H9 (cell line): ENCODE measurements around the gene TMEM86A. TPM values are rescaled to one million over a fixed set of nuclear protein-coding genes. Genes with fewer than 3 reads are reported as not detected.

ENCODE experiments used
- DNase-seq: peaks from one replicate; pipeline ENCODE4 v3.0.0-alpha.2; 2017
- H2AFZ ChIP-seq: one replicate; pipeline ENCODE4 v1.6.1; 2013; ENCODE audit warnings: mild to moderate bottlenecking, low read length, control low read depth, moderate library complexity
- H2AK5ac ChIP-seq: 2 replicates; pipeline ENCODE4 v1.6.1; 2013; ENCODE audit warnings: low read length, control low read depth, mixed read lengths; ENCODE audit not compliant: insufficient read length
- H2BK120ac ChIP-seq: one replicate; pipeline ENCODE4 v1.6.1; 2013; ENCODE audit warnings: low read depth, mild to moderate bottlenecking, low read length, control low read depth, inconsistent platforms; ENCODE audit not compliant: poor library complexity, severe bottlenecking
- H2BK12ac ChIP-seq: 2 replicates; pipeline ENCODE4 v1.6.1; 2013; ENCODE audit warnings: low read length, control low read depth, mixed read lengths, low read depth; ENCODE audit not compliant: insufficient read length
- H2BK15ac ChIP-seq: 2 replicates; pipeline ENCODE4 v1.6.1; 2013; ENCODE audit warnings: low read depth, low read length, control low read depth
- H2BK20ac ChIP-seq: one replicate; pipeline ENCODE4 v1.6.1; 2013; ENCODE audit warnings: low read depth, mild to moderate bottlenecking, low read length, control low read depth, inconsistent platforms; ENCODE audit not compliant: poor library complexity, severe bottlenecking
- H2BK5ac ChIP-seq: 2 replicates; pipeline ENCODE4 v1.6.1; 2013; ENCODE audit warnings: low read length, control low read depth, mixed read lengths; ENCODE audit not compliant: insufficient read length
- H3K14ac ChIP-seq: 2 replicates; pipeline ENCODE4 v1.6.1; 2013; ENCODE audit warnings: low read length, control low read depth; ENCODE audit not compliant: insufficient read depth
- H3K18ac ChIP-seq: 2 replicates; pipeline ENCODE4 v1.6.1; 2013; ENCODE audit warnings: low read depth, mild to moderate bottlenecking, mixed read lengths, low read length, control low read depth; ENCODE audit not compliant: insufficient read length
- H3K23ac ChIP-seq: 2 replicates; pipeline ENCODE4 v1.6.1; 2013; ENCODE audit warnings: low read length, control low read depth, mixed read lengths, low read depth; ENCODE audit not compliant: insufficient read length
- H3K23me2 ChIP-seq: 2 replicates; pipeline ENCODE4 v1.6.1; 2013; ENCODE audit warnings: low read depth, mild to moderate bottlenecking, mixed read lengths, low read length, control low read depth; ENCODE audit not compliant: insufficient read length, poor library complexity, severe bottlenecking
- H3K27ac ChIP-seq: 2 replicates; pipeline ENCODE4 v1.5.1; 2013; ENCODE audit warnings: low read length, control low read depth, mixed read lengths, low read depth; ENCODE audit not compliant: insufficient read length
- H3K27me3 ChIP-seq: 2 replicates; pipeline ENCODE4 v1.6.1; 2013; ENCODE audit warnings: low read length, control low read depth, inconsistent platforms; ENCODE audit not compliant: insufficient read depth
- H3K4ac ChIP-seq: 2 replicates; pipeline ENCODE4 v1.6.1; 2013; ENCODE audit warnings: low read depth, mild to moderate bottlenecking, control low read depth, inconsistent platforms, low read length, moderate library complexity
- H3K4me1 ChIP-seq: 2 replicates; pipeline ENCODE4 v1.6.1; 2013; ENCODE audit warnings: low read length, control low read depth, inconsistent platforms; ENCODE audit not compliant: insufficient read depth
- H3K4me2 ChIP-seq: 2 replicates; pipeline ENCODE4 v1.6.1; 2013; ENCODE audit warnings: low read length, control low read depth, mixed read lengths; ENCODE audit not compliant: insufficient read length, insufficient read depth
- H3K56ac ChIP-seq: 2 replicates; pipeline ENCODE4 v1.6.1; 2013; ENCODE audit warnings: low read depth, mild to moderate bottlenecking, mixed read lengths, low read length, control low read depth; ENCODE audit not compliant: insufficient read length
- H3K79me1 ChIP-seq: 2 replicates; pipeline ENCODE4 v1.6.1; 2013; ENCODE audit warnings: low read depth, mild to moderate bottlenecking, moderate library complexity, low read length, control low read depth, inconsistent platforms; ENCODE audit not compliant: insufficient read depth, poor library complexity, severe bottlenecking
- H3K79me2 ChIP-seq: 2 replicates; pipeline ENCODE4 v1.6.1; 2013; ENCODE audit warnings: low read length, control low read depth, inconsistent platforms; ENCODE audit not compliant: insufficient read depth
- H3K9ac ChIP-seq: 2 replicates; pipeline ENCODE4 v1.6.1; 2013; ENCODE audit warnings: low read length, control low read depth, mixed read lengths; ENCODE audit not compliant: insufficient read length; ENCODE audit errors: extremely low read depth
- H3K9me3 ChIP-seq: one replicate; pipeline ENCODE4 v1.6.1; 2013; ENCODE audit warnings: low read depth, low read length, inconsistent platforms; ENCODE audit not compliant: control insufficient read depth
- H3T11ph ChIP-seq: one replicate; pipeline ENCODE4 v1.6.1; 2013; ENCODE audit warnings: mild to moderate bottlenecking, low read length, control low read depth, inconsistent platforms
- H4K20me1 ChIP-seq: one replicate; pipeline ENCODE4 v1.6.1; 2013; ENCODE audit not compliant: control insufficient read depth, insufficient read length, insufficient read depth
- H4K5ac ChIP-seq: 2 replicates; pipeline ENCODE4 v1.6.1; 2013; ENCODE audit warnings: low read depth, mild to moderate bottlenecking, mixed read lengths, low read length, control low read depth; ENCODE audit not compliant: insufficient read length
- H4K8ac ChIP-seq: replicated peaks from 2 replicates; pipeline ENCODE4 v1.6.1; 2013; ENCODE audit warnings: low read length, control low read depth, mixed read lengths, low read depth; ENCODE audit not compliant: insufficient read length
- H4K91ac ChIP-seq: 2 replicates; pipeline ENCODE4 v1.6.1; 2013; ENCODE audit warnings: low read depth, mild to moderate bottlenecking, moderate library complexity, mixed read lengths, low read length, control low read depth; ENCODE audit not compliant: insufficient read length
- H3K27ac Mint-ChIP-seq, 3 experiments: 2 replicates in 2 of 3; 3 replicates in 1 of 3; pipeline ENCODE4 v1.8.0; 2020 to 2021; ENCODE audit warnings: mixed read lengths in 3 of 3, mild to moderate bottlenecking in 1 of 3, moderate library complexity in 1 of 3
- H3K27me3 Mint-ChIP-seq: 2 replicates; pipeline ENCODE4 v1.8.0; 2021; ENCODE audit warnings: low read depth, mild to moderate bottlenecking, moderate library complexity, mixed read lengths
- H3K36me3 Mint-ChIP-seq, 3 experiments: 2 replicates in 2 of 3; 3 replicates in 1 of 3; pipeline ENCODE4 v1.8.0; 2020 to 2021; ENCODE audit warnings: low read depth in 3 of 3, mixed read lengths in 3 of 3; ENCODE audit not compliant: insufficient read depth in 1 of 3
- H3K4me1 Mint-ChIP-seq, 2 experiments: 2 replicates each; pipeline ENCODE4 v1.8.0; 2020; ENCODE audit warnings: mixed read lengths in 2 of 2
- H3K4me3 Mint-ChIP-seq, 2 experiments: 2 replicates in 1 of 2; 3 replicates in 1 of 2; pipeline ENCODE4 v1.8.0; 2020 to 2021; ENCODE audit warnings: mild to moderate bottlenecking in 2 of 2, mixed read lengths in 2 of 2, moderate library complexity in 1 of 2
- H3K9me3 Mint-ChIP-seq, 2 experiments: 2 replicates in 1 of 2; 3 replicates in 1 of 2; pipeline ENCODE4 v1.8.0; 2020; ENCODE audit warnings: mild to moderate bottlenecking in 2 of 2, mixed read lengths in 2 of 2, moderate library complexity in 1 of 2
- CTCF ChIP-seq: fragments of 200-600 bp; sonication (generic); conservative IDR thresholded peaks from 3 replicates; pipeline ENCODE4 v1.8.0; 2021; ENCODE audit warnings: antibody characterized with exemption, mild to moderate bottlenecking
- WGBS: extraction: QIAGEN DNeasy Blood & Tissue Kit; methylation state at CpG from one replicate; pipeline ENCODE4 v1.1.7; 2013; ENCODE audit warnings: missing lambda C conversion rate, low lambda C conversion rate, mixed read lengths; ENCODE audit not compliant: insufficient read length; ENCODE audit errors: extremely low coverage; 5-methylcytosine and 5-hydroxymethylcytosine counted together
- total RNA-seq: library from RNA; stranded (reverse); gene quantifications from 2 replicates; pipeline ENCODE4 v1.2.1, GENCODE V29; 2021

TMEM86A gene
- total RNA-seq, 1 experiment from 2014 or later: 2.3 TPM

DNA sequence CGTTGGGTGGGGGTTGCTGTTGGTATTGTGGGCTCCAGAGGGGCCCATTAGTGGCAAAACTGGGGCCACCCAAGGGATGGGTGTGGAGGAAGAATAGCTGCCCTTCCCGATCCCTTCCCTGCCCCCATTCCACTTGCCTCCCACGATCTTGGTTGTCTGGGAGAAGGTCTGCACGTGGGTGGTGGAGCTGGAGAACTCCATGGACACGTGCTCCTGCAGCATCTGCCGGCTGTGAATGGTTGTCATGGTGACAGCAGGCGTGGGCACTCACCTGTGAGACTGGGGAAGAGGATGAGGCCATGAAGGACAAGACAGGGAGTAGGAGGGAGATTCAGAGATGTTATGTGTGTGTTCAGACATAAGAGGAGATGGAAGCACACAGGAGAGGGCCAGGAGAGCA is 25.4 kb downstream of the TMEM86A start:
- H3K36me3 Mint-ChIP-seq: no peaks in the 10 kb centered on the region; a peak in 1 of 7 replicates

More for the DNA sequence above, 25.4 kb downstream of the TMEM86A start:
- whole genome bisulfite sequencing: no CpG with 5 or more reads among the region's 7 CpGs
- Histone ChIP-seq H3K23ac (no peak overlapping the region), H4K8ac (no peak overlapping the region), H2BK12ac (no peak overlapping the region), H4K5ac (no peak overlapping the region), H3K18ac (no peak overlapping the region), H3K56ac (no peak overlapping the region), H3T11ph (no peak overlapping the region), H3K79me1 (no peaks in the 10 kb centered on the region), H3K14ac (no peak overlapping the region; the same call in 1 of the 2 replicates), H2BK20ac (no peak overlapping the region), H3K4ac (no peak overlapping the region), H3K79me2 (no peaks in the 10 kb centered on the region), H2BK5ac (no peak overlapping the region), H3K4me2 (no peak overlapping the region), H2AFZ (no peak overlapping the region), H3K27ac (no peak overlapping the region), H3K9me3 (no peaks in the 10 kb centered on the region), H2AK5ac (no peak overlapping the region), H3K4me1 (peaks cover 3% of the 10 kb centered on the region; the same call in 1 of the 2 replicates), H3K9ac (no peak overlapping the region), H3K23me2 (peaks cover 9% of the 10 kb centered on the region), H4K20me1 (no peaks in the 10 kb centered on the region), H2BK15ac (no peak overlapping the region), H3K27me3 (no peaks in the 10 kb centered on the region), H2BK120ac (no peak overlapping the region), H4K91ac (no peak overlapping the region)
- H3K4me3 Mint-ChIP-seq: no peak overlapping the region
- TF ChIP-seq CTCF: no peak
- H3K4me1 Mint-ChIP-seq: peaks cover 25 to 45% of the 10 kb centered on the region in 2 experiments
- no peak overlapping the region for H3K27ac Mint-ChIP-seq
- DNase-seq: no peak
- H3K27me3 Mint-ChIP-seq: peaks cover 16% of the 10 kb centered on the region
- no peaks in the 10 kb centered on the region for H3K9me3 Mint-ChIP-seq
